Gastroesophageal sphincter (tissue), 3 donors: ENCODE measurements around the gene PDE10A.

Experiments used
- EP300 ChIP-seq: sonication (generic); formaldehyde crosslinking; IDR thresholded peaks from one replicate; pipeline ENCODE4 v1.6.1; 2017; ENCODE audit warnings: antibody characterized with exemption, mild to moderate bottlenecking
- POLR2A ChIP-seq, 2 donors: fragments of 450-650 bp; IDR thresholded peaks; one replicate each; pipeline ENCODE4 v1.6.1; 2017; ENCODE audit warnings: antibody characterized with exemption in 2 of 2, mild to moderate bottlenecking in 2 of 2, moderate library complexity in 1 of 2
- POLR2AphosphoS5 ChIP-seq: sonication (generic); formaldehyde crosslinking; IDR thresholded peaks from one replicate; pipeline ENCODE4 v1.6.1; 2017; ENCODE audit warnings: antibody characterized with exemption
- TF ChIP-seq, protein P1 (sequence below), 4 experiments: fragments of 200-600 bp in 2 of 4; fragments of 450-650 bp in 2 of 4; sonication (generic) in 1 of 4; IDR thresholded peaks; one replicate each; pipeline ENCODE4 v1.5.1; 2017 to 2019; ENCODE audit warnings: antibody characterized with exemption in 4 of 4, mild to moderate bottlenecking in 2 of 4, moderate library complexity in 2 of 4

DNA sequence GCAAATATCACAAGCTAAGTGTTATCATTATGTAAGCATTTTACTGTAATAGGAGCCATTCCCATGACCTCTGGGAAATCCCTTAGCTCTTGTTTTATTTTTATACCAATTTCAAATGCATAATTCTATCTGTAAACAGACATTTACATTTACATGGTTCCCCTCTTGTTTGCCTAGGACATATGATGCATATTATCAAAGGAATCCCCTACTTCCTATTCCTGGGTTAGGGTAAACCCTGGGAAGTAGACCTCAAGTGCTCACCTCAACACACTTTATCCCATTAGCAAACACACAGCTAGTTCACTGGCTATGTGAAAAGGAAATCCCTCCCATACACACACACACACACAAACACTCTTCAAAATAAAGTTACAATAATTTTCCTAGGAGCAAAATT lies 27.1 kb downstream of the PDE10A start:
- TF ChIP-seq POLR2AphosphoS5 (no peak), POLR2A (IDR thresholded peaks at IDR 0.05) (no peak), EP300 (no peak)
- TF ChIP-seq, protein P1, sequence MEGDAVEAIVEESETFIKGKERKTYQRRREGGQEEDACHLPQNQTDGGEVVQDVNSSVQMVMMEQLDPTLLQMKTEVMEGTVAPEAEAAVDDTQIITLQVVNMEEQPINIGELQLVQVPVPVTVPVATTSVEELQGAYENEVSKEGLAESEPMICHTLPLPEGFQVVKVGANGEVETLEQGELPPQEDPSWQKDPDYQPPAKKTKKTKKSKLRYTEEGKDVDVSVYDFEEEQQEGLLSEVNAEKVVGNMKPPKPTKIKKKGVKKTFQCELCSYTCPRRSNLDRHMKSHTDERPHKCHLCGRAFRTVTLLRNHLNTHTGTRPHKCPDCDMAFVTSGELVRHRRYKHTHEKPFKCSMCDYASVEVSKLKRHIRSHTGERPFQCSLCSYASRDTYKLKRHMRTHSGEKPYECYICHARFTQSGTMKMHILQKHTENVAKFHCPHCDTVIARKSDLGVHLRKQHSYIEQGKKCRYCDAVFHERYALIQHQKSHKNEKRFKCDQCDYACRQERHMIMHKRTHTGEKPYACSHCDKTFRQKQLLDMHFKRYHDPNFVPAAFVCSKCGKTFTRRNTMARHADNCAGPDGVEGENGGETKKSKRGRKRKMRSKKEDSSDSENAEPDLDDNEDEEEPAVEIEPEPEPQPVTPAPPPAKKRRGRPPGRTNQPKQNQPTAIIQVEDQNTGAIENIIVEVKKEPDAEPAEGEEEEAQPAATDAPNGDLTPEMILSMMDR (IDR thresholded peaks at IDR 0.05), result no peak
